Measurements from ENCODE around the gene KCNK1. TPM values are rescaled to one million over a fixed set of nuclear protein-coding genes. Genes with fewer than 3 reads are reported as not detected.

KCNK1 gene
- total and polyA plus RNA-seq, 2 of the 13 experiments (the other 11 are each of a cell fraction or from before 2014, with no cell fraction given) = not detected

- H3K36me3 ChIP-seq (replicated peaks in 1 of 2; ENCODE audit: control insufficient read depth in 1 of 2, insufficient read depth in 2 of 2, low read length in 2 of 2) = no peaks in the 10 kb centered on the region
- no peak overlapping the region for H3K27ac ChIP-seq (ENCODE audit: extremely low read length, insufficient read depth, low read length)
- H3K4me2 ChIP-seq (ENCODE audit: low read depth, low read length) = no peak overlapping the region
- H3K4me3 ChIP-seq (replicated peaks in 1 of 3; ENCODE audit: insufficient read depth in 1 of 3, low read depth in 2 of 3, low read length in 3 of 3) = no peak overlapping the region
- no peak for TF ChIP-seq ZNF441 (CRISPR knock-in tag; IDR thresholded peaks at IDR 0.05; ENCODE audit: borderline replicate concordance)
- TF ChIP-seq MAX (IDR thresholded peaks at IDR 0.05) = no peak
- no peak for TF ChIP-seq ZNF557 (CRISPR knock-in tag; IDR thresholded peaks at IDR 0.05)
- TF ChIP-seq NRL (CRISPR knock-in tag; IDR thresholded peaks at IDR 0.05; ENCODE audit: borderline replicate concordance) = no peak
- TF ChIP-seq ZNF337 (CRISPR knock-in tag; IDR thresholded peaks at IDR 0.05; ENCODE audit: borderline replicate concordance, low read depth) = no peak
- no peak for TF ChIP-seq HOMEZ (CRISPR knock-in tag; IDR thresholded peaks at IDR 0.05; ENCODE audit: low read depth)
- TF ChIP-seq ZFP41 (CRISPR knock-in tag; IDR thresholded peaks at IDR 0.05; ENCODE audit: borderline replicate concordance) = no peak
- no peak for TF ChIP-seq ZNF354B (CRISPR knock-in tag; IDR thresholded peaks at IDR 0.05)
- TF ChIP-seq TEF (CRISPR knock-in tag; IDR thresholded peaks at IDR 0.05) = no peak
- TF ChIP-seq TCF7 (IDR thresholded peaks at IDR 0.05; ENCODE audit: low read depth) = no peak
- TF ChIP-seq ZNF510 (CRISPR knock-in tag; IDR thresholded peaks at IDR 0.05; ENCODE audit: low read depth) = no peak
- TF ChIP-seq ZNF891 (CRISPR knock-in tag; IDR thresholded peaks at IDR 0.05) = no peak
- TF ChIP-seq ESRRA (CRISPR knock-in tag; IDR thresholded peaks at IDR 0.05; ENCODE audit: low read depth) = no peak
- no peak for TF ChIP-seq TBL1XR1 (IDR thresholded peaks at IDR 0.05; ENCODE audit: borderline replicate concordance, low read length, partially characterized antibody)
- WGBS (ENCODE audit: low lambda C conversion rate) = 3% methylated on average over 3 of the region's 3 CpGs
- no peak overlapping the region for H2AFZ ChIP-seq (ENCODE audit: low read length)
- ATAC-seq = no peak
- no TSS peak for BruUV-seq (replicated peaks)
- ChIA-PET POLR2A (no interaction called here), CTCF (ENCODE audit: low intra/inter-chr PET ratio, low total read pairs) (no interaction called here)
- H4K20me1 ChIP-seq (ENCODE audit: insufficient read depth, low read length) = no peaks in the 10 kb centered on the region
- no peaks in the 10 kb centered on the region for H3K4me1 ChIP-seq (ENCODE audit: insufficient read depth, low read length)
- peaks cover 7% of the 10 kb centered on the region for H3K9me3 ChIP-seq (ENCODE audit: low read length)
- no peaks in the 10 kb centered on the region for H3K79me2 ChIP-seq (ENCODE audit: insufficient read depth, low read length)
- no peaks in the 10 kb centered on the region for H3K27me3 ChIP-seq (ENCODE audit: control insufficient read depth in 1 of 2, insufficient read depth in 2 of 2, low read length in 2 of 2)
- in situ Hi-C loops (cut with HindIII; ENCODE audit: extremely low pct_ligation_motif_present, low pct_unique_long_range_greater_than_20kb) (no loop called here), intact Hi-C loops (cut with micrococcal nuclease; ENCODE audit: unreplicated experiment) (no loop called here)
- no peak for FAIRE-seq
- no peak overlapping the region for H3K9ac ChIP-seq (ENCODE audit: insufficient read depth, low read depth, low read length)
- DNase-seq (ENCODE audit: low spot score) = no peak
Observed at GRCh38 chr1:233582439-233582838, 31.5 kb upstream of the KCNK1 start.
